Measurements from ENCODE around the gene MAGEA9B.
A peak's percentile ranks its signal among the peaks of the same experiment; 100 is the strongest.
"Not testable (repeated sequence)": the region's sequence is repeated elsewhere in the genome, so short reads cannot be mapped to it uniquely, and the experiment has no call there.

Gene MAGEA9B

DNA sequence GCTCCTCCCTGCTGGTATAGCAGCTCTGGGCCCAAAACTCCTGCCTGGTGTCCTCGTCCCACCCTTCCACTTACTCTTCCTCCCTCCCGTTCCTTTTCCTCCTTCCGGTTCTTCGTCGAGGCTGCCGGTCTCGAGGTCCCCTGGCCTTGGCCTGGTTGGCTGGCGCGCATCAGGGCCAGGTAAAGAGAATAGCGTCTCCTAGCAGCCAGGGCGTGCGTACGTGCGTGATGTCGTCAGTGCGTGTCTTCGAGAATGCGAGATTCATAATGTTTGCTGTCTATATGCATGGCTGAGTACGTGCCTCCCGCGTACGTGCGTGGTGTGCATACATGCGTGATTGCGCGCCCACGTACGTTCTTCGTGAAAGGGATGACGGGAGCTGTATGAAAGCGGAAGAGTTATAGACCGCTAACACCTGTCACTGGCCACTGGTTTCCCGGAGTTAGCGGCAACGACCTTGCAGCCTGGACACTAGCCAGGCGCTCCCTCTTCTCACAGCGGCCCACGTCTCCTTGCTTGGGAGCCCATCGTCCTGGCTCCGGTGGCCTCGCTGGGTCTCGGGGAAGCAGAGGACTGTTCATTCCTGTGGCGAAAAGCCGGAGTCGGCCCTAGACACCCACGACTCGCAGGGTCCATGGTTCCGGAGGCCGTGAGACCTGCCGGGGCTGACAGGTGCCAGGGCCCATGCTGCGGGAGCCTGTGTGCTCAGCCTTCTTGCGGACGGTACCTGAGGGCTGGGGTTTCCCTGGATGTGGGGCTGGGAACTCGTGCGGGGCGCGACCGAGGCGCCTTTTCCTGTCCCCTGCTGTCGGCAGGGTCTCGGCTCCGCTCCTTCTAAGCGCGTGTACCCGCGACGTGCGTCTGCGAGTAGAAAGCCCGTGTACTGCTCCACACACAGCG lies 46.4 kb downstream of the MAGEA9B start, which contains the start of gene EOLA1:
Gene EOLA1, plus strand, starts transcription at position 392 of the 900 bp plus-strand sequence. CDS start 4,619 bp downstream, outside the sequence.
- peak; percentile 82 for DNase-seq
- in situ Hi-C loops (cut with HindIII; ENCODE audit: low pct_ligation_motif_present, low pct_unique_long_range_greater_than_20kb, low sequenced_read_pairs), result no loop called here

- DNase-seq, result peak; percentile 72
Observed at GRCh38 chrX:149540131-149540620, 47.1 kb downstream of the MAGEA9B start.

GRCh38 chrX:149539283-149540130 lies 47.8 kb downstream of the MAGEA9B start:
- DNase-seq, result peak; percentile 83
- in situ Hi-C loops (cut with HindIII; ENCODE audit: low pct_ligation_motif_present, low pct_unique_long_range_greater_than_20kb, low sequenced_read_pairs), result no loop called here

More at GRCh38 chrX:149540131-149540620, 47.1 kb downstream of the MAGEA9B start:
- in situ Hi-C loops (cut with HindIII; ENCODE audit: low pct_ligation_motif_present, low pct_unique_long_range_greater_than_20kb, low sequenced_read_pairs), result no loop called here

DNA sequence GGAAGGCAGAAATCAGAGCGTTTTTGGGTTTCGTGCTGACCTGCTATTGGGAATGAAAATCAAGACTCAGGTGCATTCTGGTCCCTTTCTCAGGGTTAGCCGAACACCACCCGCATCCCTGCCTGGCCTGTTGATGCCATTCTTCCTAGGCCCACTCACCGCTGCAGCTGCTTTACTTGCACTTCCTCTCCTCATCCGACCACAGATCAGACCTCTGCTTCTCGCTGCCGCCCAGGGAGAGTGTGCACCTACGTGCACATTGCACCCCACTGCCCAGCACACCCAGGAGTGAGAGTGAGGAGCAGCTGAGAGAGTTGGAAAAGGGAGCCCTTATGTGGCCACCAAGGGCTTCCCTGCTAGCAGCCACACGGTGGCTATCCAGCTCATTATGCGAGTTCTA lies 49.8 kb downstream of the MAGEA9B start:
- in situ Hi-C loops (cut with HindIII; ENCODE audit: low pct_ligation_motif_present, low pct_unique_long_range_greater_than_20kb, low sequenced_read_pairs); DNase-seq: not testable (repeated sequence)

GRCh38 chrX:149534926-149535602 lies 52.2 kb downstream of the MAGEA9B start:
- DNase-seq; in situ Hi-C loops (cut with HindIII; ENCODE audit: low pct_ligation_motif_present, low pct_unique_long_range_greater_than_20kb, low sequenced_read_pairs): not testable (repeated sequence)

DNA sequence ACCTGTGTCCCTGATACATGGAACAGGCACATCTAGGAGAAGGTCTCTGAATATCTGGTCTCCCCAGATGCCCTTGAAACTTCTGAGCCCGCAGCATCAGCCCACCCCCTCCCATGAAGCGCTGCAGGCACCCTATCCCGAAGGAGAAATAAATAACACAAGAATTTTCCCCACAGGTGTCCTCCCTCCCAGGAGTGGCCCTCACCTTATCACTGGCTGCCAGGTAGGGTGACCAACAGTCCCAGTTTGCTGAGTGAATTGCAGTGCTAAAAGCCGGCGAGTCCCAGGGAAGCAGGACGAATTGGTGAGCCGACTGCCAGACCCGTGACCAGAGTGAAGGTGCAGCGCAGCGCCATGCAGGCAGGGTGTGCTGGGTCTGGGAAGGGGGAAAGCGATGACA lies 53.3 kb downstream of the MAGEA9B start:
- DNase-seq; in situ Hi-C loops (cut with HindIII; ENCODE audit: low pct_ligation_motif_present, low pct_unique_long_range_greater_than_20kb, low sequenced_read_pairs): not testable (repeated sequence)

- DNase-seq; in situ Hi-C loops (cut with HindIII; ENCODE audit: low pct_ligation_motif_present, low pct_unique_long_range_greater_than_20kb, low sequenced_read_pairs): not testable (repeated sequence)
Observed at GRCh38 chrX:149532868-149533267, 54.4 kb downstream of the MAGEA9B start.

Measured in ACHN (cell line).